Measurements from ENCODE around the gene PRPF38B.

DNA sequence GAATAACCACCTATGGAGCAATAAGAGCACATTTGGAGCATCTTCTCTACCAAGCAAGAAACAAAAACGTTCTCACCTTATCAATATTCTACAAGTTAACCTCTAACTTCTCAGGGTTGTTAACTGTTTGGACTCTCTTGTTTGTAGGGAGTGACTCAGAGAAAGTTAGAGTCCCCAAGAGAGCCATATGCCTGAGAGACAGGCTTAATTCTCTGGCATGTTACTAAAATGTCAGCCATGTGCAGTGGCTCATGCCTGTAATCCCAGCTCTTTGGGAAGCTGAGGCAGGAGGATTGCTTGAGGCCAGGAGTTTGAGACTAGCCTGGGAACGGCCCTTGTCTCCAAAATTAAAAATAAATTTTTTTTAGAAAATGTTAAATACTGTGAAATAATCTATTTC, 27.0 kb upstream of the PRPF38B start:
- TF ChIP-seq, protein P1, sequence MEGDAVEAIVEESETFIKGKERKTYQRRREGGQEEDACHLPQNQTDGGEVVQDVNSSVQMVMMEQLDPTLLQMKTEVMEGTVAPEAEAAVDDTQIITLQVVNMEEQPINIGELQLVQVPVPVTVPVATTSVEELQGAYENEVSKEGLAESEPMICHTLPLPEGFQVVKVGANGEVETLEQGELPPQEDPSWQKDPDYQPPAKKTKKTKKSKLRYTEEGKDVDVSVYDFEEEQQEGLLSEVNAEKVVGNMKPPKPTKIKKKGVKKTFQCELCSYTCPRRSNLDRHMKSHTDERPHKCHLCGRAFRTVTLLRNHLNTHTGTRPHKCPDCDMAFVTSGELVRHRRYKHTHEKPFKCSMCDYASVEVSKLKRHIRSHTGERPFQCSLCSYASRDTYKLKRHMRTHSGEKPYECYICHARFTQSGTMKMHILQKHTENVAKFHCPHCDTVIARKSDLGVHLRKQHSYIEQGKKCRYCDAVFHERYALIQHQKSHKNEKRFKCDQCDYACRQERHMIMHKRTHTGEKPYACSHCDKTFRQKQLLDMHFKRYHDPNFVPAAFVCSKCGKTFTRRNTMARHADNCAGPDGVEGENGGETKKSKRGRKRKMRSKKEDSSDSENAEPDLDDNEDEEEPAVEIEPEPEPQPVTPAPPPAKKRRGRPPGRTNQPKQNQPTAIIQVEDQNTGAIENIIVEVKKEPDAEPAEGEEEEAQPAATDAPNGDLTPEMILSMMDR (IDR thresholded peaks at IDR 0.05), result no peak
- TF ChIP-seq POLR2A (IDR thresholded peaks at IDR 0.05) (no peak), EP300 (IDR thresholded peaks at IDR 0.05) (no peak), POLR2AphosphoS5 (IDR thresholded peaks at IDR 0.05) (no peak)
